Ovary (tissue), 3 donors: Measurements from ENCODE around the gene CACNA1D.

Experiments used
- CTCF ChIP-seq, 3 donors: fragments of 450-650 bp in 2 of 3; fragments of 200-600 bp in 1 of 3; IDR thresholded peaks; one replicate each; pipeline versions ENCODE4 v1.5.1 to v1.8.0; 2016 to 2022; ENCODE audit warnings: antibody characterized with exemption in 3 of 3, mild to moderate bottlenecking in 1 of 3
- EP300 ChIP-seq: sonication (generic); formaldehyde crosslinking; IDR thresholded peaks from one replicate; pipeline ENCODE4 v1.6.1; 2017; ENCODE audit warnings: antibody characterized with exemption
- donor health status: DM: no; HTN: no; CAD: no.

GRCh38 chr3:53675022-53675697 lies 180.7 kb downstream of the CACNA1D start:
- TF ChIP-seq CTCF (IDR thresholded peaks at IDR 0.05) (no peak), EP300 (no peak)
